RPMI8226 (cell line): ENCODE results near the gene SSUH2.

Source experiments
- DNase-seq: peaks from one replicate; pipeline ENCODE4 v3.0.0-alpha.2; 2015

SSUH2 gene

DNA sequence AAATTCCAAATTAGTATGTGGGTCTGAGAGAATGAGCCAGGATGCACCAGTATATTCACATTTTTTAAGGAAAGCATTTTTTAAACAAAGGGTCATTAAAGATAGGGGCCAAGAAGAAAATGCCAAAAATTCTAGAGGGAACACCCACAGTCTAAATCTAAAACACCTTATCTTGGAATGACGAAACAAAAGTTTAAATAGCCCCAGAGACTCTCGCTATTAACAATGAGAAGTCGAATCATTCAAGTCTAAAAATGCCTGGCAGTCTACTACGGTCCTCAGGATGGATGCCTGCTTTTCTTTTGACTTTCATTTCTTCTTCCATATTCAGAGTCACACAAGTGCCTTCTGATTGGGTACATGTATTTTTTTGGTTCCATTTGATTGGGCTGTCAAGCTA, 66.3 kb downstream of the SSUH2 start:
- no peak for DNase-seq

DNA sequence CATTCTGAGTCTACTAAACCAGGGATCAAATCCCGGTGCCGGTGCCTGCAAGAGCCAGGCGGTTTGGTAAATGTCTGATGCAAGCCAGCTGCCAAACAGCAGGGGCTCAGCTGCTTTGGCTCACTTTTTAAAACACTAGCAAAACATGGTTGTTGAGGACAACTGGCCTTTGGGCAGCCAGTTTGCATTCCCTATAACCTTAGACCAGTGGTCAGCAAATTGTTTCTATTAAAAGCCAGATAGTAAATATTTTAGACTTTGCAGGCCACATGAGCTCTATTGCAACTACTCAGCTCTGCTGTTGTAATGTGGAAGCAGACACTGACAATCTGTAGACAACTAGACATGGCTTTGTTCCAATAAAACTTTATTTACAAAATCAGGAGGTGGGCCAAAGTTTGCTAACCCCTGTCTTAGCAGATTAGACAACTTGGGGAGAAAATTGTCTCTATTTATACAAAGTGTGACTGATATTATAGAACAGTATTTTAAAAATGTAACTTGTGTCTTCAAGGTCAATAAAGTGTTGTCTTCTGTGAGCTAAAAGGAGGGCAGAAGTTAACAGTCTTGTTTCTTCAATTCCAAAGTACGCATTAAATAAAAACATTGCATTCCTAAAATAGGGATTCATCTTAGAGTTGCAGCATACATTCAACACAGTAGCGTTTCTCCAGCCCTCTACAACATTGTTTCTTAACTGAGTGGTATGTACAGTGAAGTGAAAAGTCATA, 67.6 kb downstream of the SSUH2 start:
- DNase-seq = no peak

DNA sequence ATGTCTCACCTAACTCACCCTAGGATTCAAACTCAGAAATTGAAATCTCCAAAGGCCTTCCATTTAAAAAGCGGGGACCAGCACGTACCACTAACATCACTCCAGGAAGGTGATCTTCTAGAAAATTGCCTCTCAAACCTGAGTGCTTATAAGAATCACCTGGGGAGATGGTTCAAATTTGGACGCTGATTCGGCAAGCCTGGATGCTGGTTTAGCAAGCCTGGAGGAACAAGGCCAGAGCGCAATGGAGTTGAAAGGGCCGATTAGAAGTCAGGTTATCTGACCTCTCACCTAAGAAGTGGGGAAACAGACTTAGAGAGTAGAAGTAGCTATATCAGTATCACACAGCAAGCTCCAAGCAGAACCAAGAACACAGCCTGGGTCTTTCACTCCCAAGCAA, 68.2 kb downstream of the SSUH2 start:
- no peak for DNase-seq

GRCh38 chr3:8575364-8576104, 69.1 kb downstream of the SSUH2 start:
- no peak for DNase-seq

DNA sequence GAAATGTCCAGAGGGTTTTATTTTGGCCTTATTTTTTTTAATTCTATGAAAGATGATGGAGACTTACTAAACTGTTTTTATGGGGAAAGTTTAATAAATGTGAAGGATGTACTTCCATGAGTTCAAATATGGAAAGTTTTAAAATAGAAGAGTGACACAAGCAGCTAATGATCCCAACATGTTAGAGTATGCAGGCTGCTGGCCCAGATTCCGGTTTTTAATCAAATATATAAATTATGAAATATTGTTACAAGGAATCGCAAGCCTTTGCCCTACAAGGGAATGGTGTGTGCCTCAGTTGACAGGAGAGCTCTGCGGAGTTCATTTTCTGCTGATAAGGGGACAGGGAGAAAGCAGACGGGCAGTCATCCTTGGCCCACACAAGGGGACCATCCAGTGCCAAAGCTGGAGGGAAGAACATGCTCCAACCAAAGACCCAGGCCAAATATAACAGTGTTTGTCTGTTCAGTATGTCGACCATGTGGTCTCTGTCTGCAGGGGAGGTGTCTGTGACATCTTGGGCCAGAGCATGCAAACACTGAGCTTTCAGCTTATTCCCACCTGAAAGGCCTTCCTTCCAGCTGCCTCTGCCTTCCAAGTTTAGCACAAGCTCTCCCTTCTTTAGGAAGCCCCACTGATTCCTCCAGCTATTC, 69.8 kb downstream of the SSUH2 start:
- DNase-seq = no peak

- no peak for DNase-seq
Measured at GRCh38 chr3:8574040-8574669, 70.4 kb downstream of the SSUH2 start.

GRCh38 chr3:8573342-8573926, 71.2 kb downstream of the SSUH2 start:
- no peak for DNase-seq

- DNase-seq = no peak
Measured at GRCh38 chr3:8571256-8571655, 73.3 kb downstream of the SSUH2 start.
